Nephron (organoid): ENCODE results near the gene RNF144A.

ENCODE experiments used
- H3K27ac Mint-ChIP-seq, 3 experiments: 2 replicates each; pipeline ENCODE4 v1.8.0; 2020; ENCODE audit warnings: mixed read lengths in 3 of 3, mild to moderate bottlenecking in 2 of 3, moderate library complexity in 1 of 3
- H3K27me3 Mint-ChIP-seq: 2 replicates; pipeline ENCODE4 v1.8.0; 2021; ENCODE audit warnings: low read depth, mild to moderate bottlenecking, moderate library complexity, mixed read lengths
- H3K36me3 Mint-ChIP-seq: 2 replicates; pipeline ENCODE4 v1.8.0; 2020; ENCODE audit warnings: low read depth, mixed read lengths
- H3K4me1 Mint-ChIP-seq: 2 replicates; pipeline ENCODE4 v1.8.0; 2020; ENCODE audit warnings: mixed read lengths
- H3K4me3 Mint-ChIP-seq, 3 experiments: 2 replicates each; pipeline ENCODE4 v1.8.0; 2020; ENCODE audit warnings: mild to moderate bottlenecking in 3 of 3, mixed read lengths in 3 of 3, moderate library complexity in 2 of 3
- H3K9me3 Mint-ChIP-seq: 2 replicates; pipeline ENCODE4 v1.8.0; 2020; ENCODE audit warnings: mixed read lengths
- CTCF ChIP-seq, 3 experiments: fragments of 200-600 bp; sonication (generic); IDR thresholded peaks; one replicate each; pipeline ENCODE4 v1.5.0; 2021; ENCODE audit warnings: antibody characterized with exemption in 3 of 3; ENCODE audit not compliant: unreplicated experiment in 3 of 3

Gene RNF144A

GRCh38 chr2:7017671-7018281, 100.6 kb downstream of the RNF144A start:
- Mint-ChIP-seq H3K4me3 (peak overlapping the region in 1 of 3 experiments; percentile 24), H3K27ac (peak overlapping the region; percentile 89 to 93 (median 90))

GRCh38 chr2:7018282-7018701, 101.1 kb downstream of the RNF144A start:
- Mint-ChIP-seq H3K36me3 (peaks cover 42% of the 10 kb centered on the region), H3K27ac (peak overlapping the region; percentile 89 to 93 (median 90)), H3K4me1 (peaks cover 94% of the 10 kb centered on the region), H3K27me3 (peaks cover 4% of the 10 kb centered on the region), H3K9me3 (no peaks in the 10 kb centered on the region), H3K4me3 (no peak overlapping the region)
- no peak for TF ChIP-seq CTCF (IDR thresholded peaks at IDR 0.05; ENCODE audit: unreplicated experiment in 3 of 3)

More at GRCh38 chr2:7017671-7018281, 100.6 kb downstream of the RNF144A start:
- peaks cover 4% of the 10 kb centered on the region for H3K27me3 Mint-ChIP-seq
- H3K36me3 Mint-ChIP-seq: peaks cover 37% of the 10 kb centered on the region
- no peaks in the 10 kb centered on the region for H3K9me3 Mint-ChIP-seq
- no peak for TF ChIP-seq CTCF (IDR thresholded peaks at IDR 0.05; ENCODE audit: unreplicated experiment in 3 of 3)
- peaks cover 94% of the 10 kb centered on the region for H3K4me1 Mint-ChIP-seq

GRCh38 chr2:7018767-7019166, 101.6 kb downstream of the RNF144A start:
- H3K27ac Mint-ChIP-seq: peak overlapping the region; percentile 89 to 93 (median 90)
- peaks cover 4% of the 10 kb centered on the region for H3K27me3 Mint-ChIP-seq
- H3K36me3 Mint-ChIP-seq: peaks cover 46% of the 10 kb centered on the region
- H3K4me3 Mint-ChIP-seq: no peak overlapping the region
- no peak for TF ChIP-seq CTCF (IDR thresholded peaks at IDR 0.05; ENCODE audit: unreplicated experiment in 3 of 3)
- H3K9me3 Mint-ChIP-seq: no peaks in the 10 kb centered on the region
- peaks cover 94% of the 10 kb centered on the region for H3K4me1 Mint-ChIP-seq

- Mint-ChIP-seq H3K36me3 (peaks cover 46% of the 10 kb centered on the region), H3K4me1 (peaks cover 94% of the 10 kb centered on the region), H3K4me3 (no peak overlapping the region), H3K27ac (peak overlapping the region; percentile 89 to 93 (median 90)), H3K9me3 (no peaks in the 10 kb centered on the region), H3K27me3 (peaks cover 4% of the 10 kb centered on the region)
- no peak for TF ChIP-seq CTCF (IDR thresholded peaks at IDR 0.05; ENCODE audit: unreplicated experiment in 3 of 3)
These were observed 102.0 kb downstream of the RNF144A start for GRCh38 chr2:7019191-7019590.

- Mint-ChIP-seq H3K36me3 (peaks cover 55% of the 10 kb centered on the region), H3K4me3 (peak overlapping the region in 1 of 3 experiments; percentile 21), H3K27ac (peak overlapping the region; percentile 59 to 93 (median 82)), H3K4me1 (peaks cover 94% of the 10 kb centered on the region), H3K27me3 (peaks cover 4% of the 10 kb centered on the region), H3K9me3 (no peaks in the 10 kb centered on the region)
- no peak for TF ChIP-seq CTCF (IDR thresholded peaks at IDR 0.05; ENCODE audit: unreplicated experiment in 3 of 3)
These were observed 102.8 kb downstream of the RNF144A start for GRCh38 chr2:7020059-7020458.

GRCh38 chr2:7020468-7020867, 103.3 kb downstream of the RNF144A start:
- peak overlapping the region in 2 of 3 experiments; percentile 93 to 94 for H3K27ac Mint-ChIP-seq
- H3K4me3 Mint-ChIP-seq: no peak overlapping the region
- no peak for TF ChIP-seq CTCF (IDR thresholded peaks at IDR 0.05; ENCODE audit: unreplicated experiment in 3 of 3)
- peaks cover 56% of the 10 kb centered on the region for H3K36me3 Mint-ChIP-seq
- peaks cover 4% of the 10 kb centered on the region for H3K27me3 Mint-ChIP-seq
- no peaks in the 10 kb centered on the region for H3K9me3 Mint-ChIP-seq
- H3K4me1 Mint-ChIP-seq: peaks cover 91% of the 10 kb centered on the region
